GM18505 (cell line): ENCODE results near the gene DENND6A.

Experiments
- ATAC-seq: cut with Tn5 transposase; IDR thresholded peaks from one replicate; pipeline ENCODE4 v1.9.1; 2021; ENCODE audit not compliant: unreplicated experiment
- POLR2A ChIP-seq: IDR thresholded peaks from 4 replicates; pipeline ENCODE4 v1.6.1; 2011; ENCODE audit warnings: borderline replicate concordance; ENCODE audit not compliant: insufficient read depth, insufficient read length; ENCODE audit errors: extremely low read depth

The DENND6A gene

GRCh38 chr3:57680046-57680445 lies 12.8 kb downstream of the DENND6A start:
- ATAC-seq: no peak
- no peak for TF ChIP-seq POLR2A

- ATAC-seq: no peak
- TF ChIP-seq POLR2A: no peak
These were observed 17.3 kb downstream of the DENND6A start for GRCh38 chr3:57675530-57675929.

GRCh38 chr3:57673156-57673555 lies 19.7 kb downstream of the DENND6A start:
- no peak for TF ChIP-seq POLR2A
- ATAC-seq: no peak

- no peak for ATAC-seq
- no peak for TF ChIP-seq POLR2A
These were observed 22.3 kb downstream of the DENND6A start for GRCh38 chr3:57670543-57670942.

GRCh38 chr3:57661404-57661803 lies 31.5 kb downstream of the DENND6A start:
- ATAC-seq: no peak
- TF ChIP-seq POLR2A: no peak

- no peak for TF ChIP-seq POLR2A
- no peak for ATAC-seq
These were observed 33.0 kb downstream of the DENND6A start for GRCh38 chr3:57659806-57660439.

- ATAC-seq: no peak
- TF ChIP-seq POLR2A: no peak
These were observed 33.7 kb downstream of the DENND6A start for GRCh38 chr3:57659004-57659673.

GRCh38 chr3:57658536-57658935 lies 34.3 kb downstream of the DENND6A start:
- no peak for TF ChIP-seq POLR2A
- no peak for ATAC-seq

- ATAC-seq: no peak
- TF ChIP-seq POLR2A: no peak
These were observed 37.1 kb downstream of the DENND6A start for GRCh38 chr3:57655727-57656126.

- TF ChIP-seq POLR2A: no peak
- no peak for ATAC-seq
These were observed 38.6 kb downstream of the DENND6A start for GRCh38 chr3:57654267-57654666.

GRCh38 chr3:57652203-57652602 lies 40.7 kb downstream of the DENND6A start:
- no peak for ATAC-seq
- TF ChIP-seq POLR2A: no peak

GRCh38 chr3:57647292-57647940 lies 45.5 kb downstream of the DENND6A start:
- ATAC-seq: no peak
- TF ChIP-seq POLR2A: no peak

- no peak for TF ChIP-seq POLR2A
- ATAC-seq: no peak
These were observed 46.2 kb downstream of the DENND6A start for GRCh38 chr3:57646723-57647122.

GRCh38 chr3:57644740-57645139 lies 48.1 kb downstream of the DENND6A start:
- TF ChIP-seq POLR2A: no peak
- no peak for ATAC-seq
